Activated CD4-positive, alpha-beta T cell treated with anti-CD3 and anti-CD28 coated beads for 36 hours (primary cell): ENCODE results near the gene ZMYM4. TPM values are rescaled to one million over a fixed set of nuclear protein-coding genes. Genes with fewer than 3 reads are reported as not detected.
A peak's percentile ranks its signal among the peaks of the same experiment; 100 is the strongest.

Experiments
- ATAC-seq: fragments of 200-7000 bp; cut with Tn5 transposase; one replicate; pipeline ENCODE4 v1.10.0; 2021; ENCODE audit warnings: mild to moderate bottlenecking, moderate library complexity
- CTCF ChIA-PET: fragments of 350-600 bp; sonication (Branson Sonifier 250); formaldehyde crosslinking; loops from one replicate; lab custom pipeline; 2021; ENCODE audit warnings: antibody characterized with exemption; lab: Charles Lee
- POLR2A ChIA-PET: fragments of 350-600 bp; sonication (Branson Sonifier 250); formaldehyde crosslinking; loops from one replicate; lab custom pipeline; 2021; ENCODE audit warnings: antibody characterized with exemption, inconsistent platforms; lab: Charles Lee
- DNase-seq: peaks from one replicate; pipeline ENCODE4 v3.0.0-alpha.2; 2020
- H3K27ac Mint-ChIP-seq: one replicate; pipeline ENCODE4 v1.8.0; 2021; ENCODE audit warnings: mixed read lengths
- H3K27me3 Mint-ChIP-seq: one replicate; pipeline ENCODE4 v1.8.0; 2021; ENCODE audit warnings: mixed read lengths
- H3K36me3 Mint-ChIP-seq: one replicate; pipeline ENCODE4 v1.8.0; 2021; ENCODE audit warnings: low read depth, mixed read lengths
- H3K4me1 Mint-ChIP-seq: one replicate; pipeline ENCODE4 v1.8.0; 2021; ENCODE audit warnings: mixed read lengths
- H3K4me3 Mint-ChIP-seq: one replicate; pipeline ENCODE4 v1.8.0; 2021; ENCODE audit warnings: mild to moderate bottlenecking, moderate library complexity, mixed read lengths
- H3K9me3 Mint-ChIP-seq: one replicate; pipeline ENCODE4 v1.8.0; 2021; ENCODE audit warnings: low read depth, mixed read lengths
- intact Hi-C, 2 experiments: fragments of 100-400 bp; cut with DNase I in 1 of 2; cut with micrococcal nuclease in 1 of 2; formaldehyde crosslinking; loops; one replicate each; pipeline versions ENCODE4 v1.14.2 to v1.15.1; 2022 to 2024; cut with DNase I, micrococcal nuclease
- total RNA-seq, 2 experiments: library from RNA; stranded (reverse); gene quantifications; one replicate each; pipeline ENCODE4 v1.2.3, GENCODE V29; 2021

Gene ZMYM4
- total RNA-seq, 2 experiments from 2014 or later, result 27.8 to 31.6 TPM

- Mint-ChIP-seq H3K27ac (no peak overlapping the region), H3K4me1 (no peaks in the 10 kb centered on the region), H3K36me3 (peaks cover 42% of the 10 kb centered on the region), H3K27me3 (no peaks in the 10 kb centered on the region), H3K9me3 (no peaks in the 10 kb centered on the region), H3K4me3 (no peak overlapping the region)
- ATAC-seq, result no peak
- DNase-seq, result no peak
- intact Hi-C loops, result no loop called here
- CTCF ChIA-PET, result no interaction called here
- POLR2A ChIA-PET, result no interaction called here
These were observed 137.6 kb downstream of the ZMYM4 start for GRCh38 chr1:35406103-35406502.

- intact Hi-C loops, result no loop called here
- H3K27me3 Mint-ChIP-seq, result no peaks in the 10 kb centered on the region
- ATAC-seq (no peak), DNase-seq (no peak)
- POLR2A ChIA-PET, result no interaction called here
- H3K4me3 Mint-ChIP-seq, result no peak overlapping the region
- no peaks in the 10 kb centered on the region for H3K9me3 Mint-ChIP-seq
- H3K27ac Mint-ChIP-seq, result no peak overlapping the region
- CTCF ChIA-PET, result no interaction called here
- H3K36me3 Mint-ChIP-seq, result peaks cover 36% of the 10 kb centered on the region
- H3K4me1 Mint-ChIP-seq, result no peaks in the 10 kb centered on the region
These were observed 139.2 kb downstream of the ZMYM4 start for GRCh38 chr1:35407743-35408142.

GRCh38 chr1:35408925-35409324 lies 140.4 kb downstream of the ZMYM4 start:
- CTCF ChIA-PET, result no interaction called here
- no peak overlapping the region for H3K27ac Mint-ChIP-seq
- peaks cover 35% of the 10 kb centered on the region for H3K36me3 Mint-ChIP-seq
- no peaks in the 10 kb centered on the region for H3K9me3 Mint-ChIP-seq
- H3K27me3 Mint-ChIP-seq, result no peaks in the 10 kb centered on the region
- H3K4me1 Mint-ChIP-seq, result no peaks in the 10 kb centered on the region
- intact Hi-C loops, result no loop called here
- ATAC-seq (no peak), DNase-seq (no peak)
- no peak overlapping the region for H3K4me3 Mint-ChIP-seq
- POLR2A ChIA-PET, result interaction anchor here (0.5 kb wide), 1 partner anchor 223 kb away, joined by 3 read pairs; no protein-coding TSS in a partner anchor

GRCh38 chr1:35426097-35426586 lies 157.6 kb downstream of the ZMYM4 start:
- Mint-ChIP-seq H3K27me3 (no peaks in the 10 kb centered on the region), H3K4me3 (no peak overlapping the region), H3K4me1 (peaks cover 11% of the 10 kb centered on the region), H3K9me3 (no peaks in the 10 kb centered on the region), H3K27ac (no peak overlapping the region), H3K36me3 (peaks cover 11% of the 10 kb centered on the region)
- ChIA-PET CTCF (no interaction called here), POLR2A (no interaction called here)
- no peak for DNase-seq
- ATAC-seq, result no peak
- intact Hi-C loops, result no loop called here

- CTCF ChIA-PET, result no interaction called here
These were observed 159.9 kb downstream of the ZMYM4 start for GRCh38 chr1:35428360-35428759.

GRCh38 chr1:35430762-35431161 lies 162.3 kb downstream of the ZMYM4 start:
- intact Hi-C loops, result no loop called here
- Mint-ChIP-seq H3K27me3 (no peaks in the 10 kb centered on the region), H3K36me3 (peaks cover 29% of the 10 kb centered on the region), H3K4me1 (peaks cover 21% of the 10 kb centered on the region), H3K9me3 (no peaks in the 10 kb centered on the region), H3K27ac (peak overlapping the region; percentile 75), H3K4me3 (no peak overlapping the region)
- ChIA-PET POLR2A (interaction anchor here (0.8 kb wide), 1 partner anchor 16 kb away, joined by 4 read pairs; no protein-coding TSS in a partner anchor), CTCF (interaction anchor here (0.8 to 2.5 kb wide), 2 partner anchors 20 to 250 kb away, joined by 3 to 9 read pairs; no protein-coding TSS in a partner anchor)
- no peak for DNase-seq
- ATAC-seq, result peak; percentile 1

More at GRCh38 chr1:35428360-35428759, 159.9 kb downstream of the ZMYM4 start:
- no peak for ATAC-seq
- peaks cover 19% of the 10 kb centered on the region for H3K36me3 Mint-ChIP-seq
- DNase-seq, result no peak
- H3K9me3 Mint-ChIP-seq, result no peaks in the 10 kb centered on the region
- no peak overlapping the region for H3K4me3 Mint-ChIP-seq
- H3K27me3 Mint-ChIP-seq, result no peaks in the 10 kb centered on the region
- H3K27ac Mint-ChIP-seq, result no peak overlapping the region
- intact Hi-C loops, result no loop called here
- H3K4me1 Mint-ChIP-seq, result peaks cover 21% of the 10 kb centered on the region
- POLR2A ChIA-PET, result no interaction called here

GRCh38 chr1:35431173-35431599 lies 162.7 kb downstream of the ZMYM4 start:
- ATAC-seq (peak; percentile 87), DNase-seq (no peak)
- peaks cover 21% of the 10 kb centered on the region for H3K4me1 Mint-ChIP-seq
- no peak overlapping the region for H3K4me3 Mint-ChIP-seq
- peak overlapping the region; percentile 75 for H3K27ac Mint-ChIP-seq
- no peaks in the 10 kb centered on the region for H3K9me3 Mint-ChIP-seq
- H3K27me3 Mint-ChIP-seq, result no peaks in the 10 kb centered on the region
- intact Hi-C loops, result no loop called here
- peaks cover 29% of the 10 kb centered on the region for H3K36me3 Mint-ChIP-seq
- ChIA-PET POLR2A (interaction anchor here (0.8 kb wide), 1 partner anchor 16 kb away, joined by 4 read pairs; no protein-coding TSS in a partner anchor), CTCF (interaction anchor here (0.8 to 2.5 kb wide), 4 partner anchors 12 to 251 kb away, joined by 3 to 9 read pairs (median 8); no protein-coding TSS in a partner anchor)

GRCh38 chr1:35432231-35432630 lies 163.7 kb downstream of the ZMYM4 start:
- Mint-ChIP-seq H3K4me1 (peaks cover 21% of the 10 kb centered on the region), H3K27ac (peak overlapping the region; percentile 80), H3K27me3 (no peaks in the 10 kb centered on the region), H3K4me3 (no peak overlapping the region), H3K36me3 (peaks cover 33% of the 10 kb centered on the region), H3K9me3 (no peaks in the 10 kb centered on the region)
- POLR2A ChIA-PET, result no interaction called here
- CTCF ChIA-PET, result interaction anchor here (1.1 to 2.5 kb wide), 4 partner anchors 11 to 23 kb away, joined by 5 to 9 read pairs (median 8); no protein-coding TSS in a partner anchor
- intact Hi-C loops, result no loop called here
- no peak for ATAC-seq
- DNase-seq, result no peak

- ATAC-seq, result no peak
- no peak for DNase-seq
- Mint-ChIP-seq H3K27me3 (no peaks in the 10 kb centered on the region), H3K4me1 (peaks cover 21% of the 10 kb centered on the region), H3K9me3 (no peaks in the 10 kb centered on the region), H3K27ac (no peak overlapping the region), H3K4me3 (no peak overlapping the region), H3K36me3 (peaks cover 37% of the 10 kb centered on the region)
- POLR2A ChIA-PET, result no interaction called here
- intact Hi-C loops, result no loop called here
- CTCF ChIA-PET, result no interaction called here
These were observed 165.2 kb downstream of the ZMYM4 start for GRCh38 chr1:35433714-35434113.

GRCh38 chr1:35434703-35435102 lies 166.2 kb downstream of the ZMYM4 start:
- peaks cover 37% of the 10 kb centered on the region for H3K36me3 Mint-ChIP-seq
- no peaks in the 10 kb centered on the region for H3K27me3 Mint-ChIP-seq
- H3K4me1 Mint-ChIP-seq, result peaks cover 21% of the 10 kb centered on the region
- ATAC-seq (no peak), DNase-seq (no peak)
- intact Hi-C loops, result no loop called here
- no peak overlapping the region for H3K27ac Mint-ChIP-seq
- no peaks in the 10 kb centered on the region for H3K9me3 Mint-ChIP-seq
- CTCF ChIA-PET, result interaction anchor here (7.0 kb wide), 1 partner anchor 17 kb away, joined by 47 read pairs; no protein-coding TSS in a partner anchor
- POLR2A ChIA-PET, result no interaction called here
- H3K4me3 Mint-ChIP-seq, result no peak overlapping the region

GRCh38 chr1:35436078-35436477 lies 167.6 kb downstream of the ZMYM4 start:
- Mint-ChIP-seq H3K4me3 (no peak overlapping the region), H3K4me1 (peaks cover 11% of the 10 kb centered on the region), H3K9me3 (no peaks in the 10 kb centered on the region), H3K27me3 (no peaks in the 10 kb centered on the region), H3K27ac (no peak overlapping the region), H3K36me3 (peaks cover 30% of the 10 kb centered on the region)
- ATAC-seq, result no peak
- intact Hi-C loops, result no loop called here
- CTCF ChIA-PET, result interaction anchor here (0.7 to 7.0 kb wide), 2 partner anchors 16 to 291 kb away, joined by 3 to 47 read pairs; no protein-coding TSS in a partner anchor
- DNase-seq, result no peak
- POLR2A ChIA-PET, result no interaction called here

- ATAC-seq, result no peak
- POLR2A ChIA-PET, result no interaction called here
- H3K4me3 Mint-ChIP-seq, result no peak overlapping the region
- DNase-seq, result no peak
- no peaks in the 10 kb centered on the region for H3K27me3 Mint-ChIP-seq
- intact Hi-C loops, result no loop called here
- H3K9me3 Mint-ChIP-seq, result no peaks in the 10 kb centered on the region
- CTCF ChIA-PET, result interaction anchor here (7.0 kb wide), 1 partner anchor 14 kb away, joined by 47 read pairs; no protein-coding TSS in a partner anchor
- H3K36me3 Mint-ChIP-seq, result peaks cover 34% of the 10 kb centered on the region
- peaks cover 9% of the 10 kb centered on the region for H3K4me1 Mint-ChIP-seq
- no peak overlapping the region for H3K27ac Mint-ChIP-seq
These were observed 168.7 kb downstream of the ZMYM4 start for GRCh38 chr1:35437200-35437599.
